AG10803 (cell line): ENCODE data around the gene TRIM56.
"Not testable (repeated sequence)": the region's sequence is repeated elsewhere in the genome, so short reads cannot be mapped to it uniquely, and the experiment has no call there.

Experiments used
- DNase-seq: peaks from one replicate; pipeline ENCODE4 v3.0.0; 2010; ENCODE audit warnings: low read depth
- H3K4me3 ChIP-seq: 2 replicates; pipeline ENCODE4 v1.5.1; 2011; ENCODE audit warnings: mild to moderate bottlenecking, low read length, control low read depth
- CTCF ChIP-seq: conservative IDR thresholded peaks from 2 replicates; pipeline ENCODE4 v1.5.1; 2011; ENCODE audit warnings: mild to moderate bottlenecking, low read length, control low read depth, inconsistent platforms

TRIM56 gene

GRCh38 chr7:101102026-101102425, 16.7 kb downstream of the TRIM56 start:
- DNase-seq, result no peak
- H3K4me3 ChIP-seq, result no peak overlapping the region
- no peak for TF ChIP-seq CTCF

- not testable (repeated sequence) for H3K4me3 ChIP-seq, DNase-seq
Measured at GRCh38 chr7:101103701-101104100, 18.4 kb downstream of the TRIM56 start.

GRCh38 chr7:101104193-101104713, 19.0 kb downstream of the TRIM56 start:
- TF ChIP-seq CTCF, result no peak
- no peak for DNase-seq

GRCh38 chr7:101104799-101105198, 19.5 kb downstream of the TRIM56 start:
- no peak for DNase-seq
- no peak overlapping the region for H3K4me3 ChIP-seq
- TF ChIP-seq CTCF, result no peak

More at GRCh38 chr7:101104193-101104713, 19.0 kb downstream of the TRIM56 start:
- H3K4me3 ChIP-seq, result no peak overlapping the region

GRCh38 chr7:101105248-101105647, 20.0 kb downstream of the TRIM56 start:
- H3K4me3 ChIP-seq, DNase-seq: not testable (repeated sequence)

- DNase-seq, result no peak
- H3K4me3 ChIP-seq, result no peak overlapping the region
- no peak for TF ChIP-seq CTCF
Measured at GRCh38 chr7:101106386-101106785, 21.1 kb downstream of the TRIM56 start.

- peak; percentile 59 for DNase-seq
- no peak for TF ChIP-seq CTCF
Measured at GRCh38 chr7:101108330-101108857, 23.1 kb downstream of the TRIM56 start.

GRCh38 chr7:101108961-101109360, 23.7 kb downstream of the TRIM56 start:
- H3K4me3 ChIP-seq, result no peak overlapping the region
- TF ChIP-seq CTCF, result no peak
- DNase-seq, result no peak

More at GRCh38 chr7:101108330-101108857, 23.1 kb downstream of the TRIM56 start:
- H3K4me3 ChIP-seq, result no peak overlapping the region
